ENCODE data around the gene HSD3B7.
"Not testable (repeated sequence)": the region's sequence is repeated elsewhere in the genome, so short reads cannot be mapped to it uniquely, and the experiment has no call there.

HSD3B7 gene

DNA sequence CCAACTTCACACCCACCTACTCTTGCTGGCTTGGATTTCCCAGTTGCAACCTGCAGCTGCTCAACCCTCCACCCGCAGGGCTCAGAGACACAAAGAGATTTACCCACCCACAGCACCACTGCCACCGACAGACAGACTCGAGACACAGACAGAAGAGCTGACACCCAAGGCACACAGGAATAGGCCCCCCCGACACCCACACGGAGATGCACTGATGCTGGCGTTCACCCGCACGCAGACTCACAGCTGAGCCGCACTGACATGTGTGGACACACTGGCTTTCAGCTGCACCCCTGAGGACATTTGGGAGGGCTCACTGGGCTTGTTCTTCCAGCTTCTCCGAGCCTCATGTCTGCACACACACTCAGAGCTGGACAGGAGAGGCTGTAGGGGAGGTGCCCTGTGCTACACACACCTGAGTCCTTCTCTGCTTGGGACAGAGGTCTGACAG is 17.3 kb downstream of the HSD3B7 start:
- no peak for FAIRE-seq

DNA sequence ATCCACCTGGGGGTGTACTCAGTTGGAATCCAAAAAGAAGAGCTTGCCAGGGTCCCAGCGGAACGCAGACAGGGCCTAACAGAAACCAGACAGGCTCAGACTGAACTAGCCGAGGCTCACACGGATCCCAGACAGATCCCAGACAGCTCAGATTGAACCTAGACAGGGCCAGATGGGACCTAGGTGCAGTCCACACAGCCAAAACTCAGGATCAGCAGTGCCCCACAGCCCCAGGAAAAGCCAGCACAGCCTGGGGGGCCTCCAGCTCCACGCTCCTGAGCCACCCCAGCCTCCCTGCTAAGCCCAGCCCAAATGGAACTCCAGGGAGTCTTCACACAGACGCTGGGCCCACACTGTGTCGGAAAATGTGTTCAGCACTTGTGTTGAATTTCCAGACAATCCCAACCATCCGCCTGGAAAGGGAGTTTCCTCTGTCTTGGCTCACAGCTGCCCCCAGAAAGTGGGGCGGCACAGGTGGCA is 17.9 kb downstream of the HSD3B7 start:
- no peak for FAIRE-seq

- FAIRE-seq: no peak
Observed at GRCh38 chr16:31003744-31004143, 18.7 kb downstream of the HSD3B7 start.

DNA sequence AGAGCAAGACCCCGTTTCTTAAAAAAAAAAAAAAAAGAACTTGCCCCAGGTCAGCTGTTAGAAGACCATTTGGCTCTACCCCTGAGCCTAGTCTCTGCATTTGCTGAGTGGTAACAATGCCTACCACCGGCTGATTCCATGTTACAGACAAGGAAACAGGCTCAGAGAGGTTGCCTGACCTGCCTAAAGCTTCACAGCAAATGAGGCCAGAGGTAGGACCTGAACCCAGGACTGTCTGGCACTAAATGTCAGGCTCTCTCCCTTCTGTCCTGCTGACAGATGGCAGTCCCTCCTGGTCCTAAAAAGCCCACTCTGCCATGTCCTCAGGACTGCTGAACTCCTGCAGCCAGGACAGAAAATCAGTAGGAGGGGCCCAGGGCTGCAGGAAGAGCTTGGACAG is 19.7 kb downstream of the HSD3B7 start:
- FAIRE-seq: no peak

DNA sequence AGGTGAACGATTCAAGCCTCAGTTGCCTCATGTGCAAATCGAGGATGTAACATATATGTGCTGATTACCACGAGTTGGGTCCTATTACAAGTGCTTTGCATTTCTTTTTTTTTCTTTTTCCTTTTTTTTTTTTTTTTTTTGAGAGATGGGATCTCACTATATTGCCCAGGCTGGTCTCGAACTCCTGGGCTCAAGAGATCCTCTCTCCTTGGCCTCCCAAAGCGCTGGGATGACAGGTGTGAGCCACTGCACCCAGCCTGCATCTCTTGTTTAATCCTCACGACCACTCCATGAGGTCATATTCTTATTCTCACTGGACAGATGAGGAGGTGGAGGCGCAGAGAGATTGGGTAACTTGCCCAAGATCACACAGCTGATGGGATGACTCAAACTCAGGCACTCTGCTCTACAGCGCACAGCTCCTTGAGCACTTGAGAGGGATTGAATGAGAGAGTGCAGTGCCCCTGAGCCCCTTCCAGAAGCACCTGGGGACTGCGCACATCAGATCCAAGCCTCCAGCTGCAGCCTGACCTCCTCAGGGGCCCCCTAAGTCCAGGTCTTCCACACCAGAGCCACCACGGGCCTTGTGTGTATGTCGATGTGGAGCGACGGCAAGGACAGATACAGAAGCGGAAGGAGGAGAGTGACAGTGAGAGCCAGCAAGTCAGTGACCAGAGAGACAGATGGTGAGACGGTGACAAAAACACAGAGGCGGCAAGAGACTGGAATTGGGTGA is 20.5 kb downstream of the HSD3B7 start:
- FAIRE-seq: no peak

- no peak for FAIRE-seq
Observed at GRCh38 chr16:31006086-31006385, 21.0 kb downstream of the HSD3B7 start.

GRCh38 chr16:31006589-31006988 is 21.6 kb downstream of the HSD3B7 start:
- FAIRE-seq: no peak

DNA sequence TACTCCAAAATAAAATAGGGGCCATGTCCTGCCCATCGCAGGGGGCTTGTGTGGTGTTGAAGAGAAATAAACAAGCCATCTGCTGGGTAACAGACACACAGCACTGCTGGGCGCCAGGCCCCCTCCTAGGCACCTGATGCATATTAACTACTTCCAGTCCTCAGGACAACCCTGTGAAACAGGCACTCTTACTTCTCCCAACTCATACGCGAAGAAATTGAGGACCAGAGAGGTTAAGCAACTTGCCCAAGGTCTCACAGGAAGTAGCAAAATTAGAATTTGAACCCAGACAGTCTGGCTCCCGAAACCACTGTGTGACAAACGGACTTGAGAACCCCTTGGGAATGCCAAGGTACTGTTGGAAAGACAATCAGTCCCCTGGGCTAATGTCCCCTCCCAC is 22.7 kb downstream of the HSD3B7 start:
- FAIRE-seq: no peak

- FAIRE-seq: no peak
Observed at GRCh38 chr16:31008149-31008548, 23.1 kb downstream of the HSD3B7 start.

GRCh38 chr16:31008551-31008950 is 23.5 kb downstream of the HSD3B7 start:
- no peak for FAIRE-seq

GRCh38 chr16:31009120-31009519 is 24.1 kb downstream of the HSD3B7 start:
- FAIRE-seq: no peak

GRCh38 chr16:31009894-31010584 is 25.0 kb downstream of the HSD3B7 start:
- FAIRE-seq: no peak

DNA sequence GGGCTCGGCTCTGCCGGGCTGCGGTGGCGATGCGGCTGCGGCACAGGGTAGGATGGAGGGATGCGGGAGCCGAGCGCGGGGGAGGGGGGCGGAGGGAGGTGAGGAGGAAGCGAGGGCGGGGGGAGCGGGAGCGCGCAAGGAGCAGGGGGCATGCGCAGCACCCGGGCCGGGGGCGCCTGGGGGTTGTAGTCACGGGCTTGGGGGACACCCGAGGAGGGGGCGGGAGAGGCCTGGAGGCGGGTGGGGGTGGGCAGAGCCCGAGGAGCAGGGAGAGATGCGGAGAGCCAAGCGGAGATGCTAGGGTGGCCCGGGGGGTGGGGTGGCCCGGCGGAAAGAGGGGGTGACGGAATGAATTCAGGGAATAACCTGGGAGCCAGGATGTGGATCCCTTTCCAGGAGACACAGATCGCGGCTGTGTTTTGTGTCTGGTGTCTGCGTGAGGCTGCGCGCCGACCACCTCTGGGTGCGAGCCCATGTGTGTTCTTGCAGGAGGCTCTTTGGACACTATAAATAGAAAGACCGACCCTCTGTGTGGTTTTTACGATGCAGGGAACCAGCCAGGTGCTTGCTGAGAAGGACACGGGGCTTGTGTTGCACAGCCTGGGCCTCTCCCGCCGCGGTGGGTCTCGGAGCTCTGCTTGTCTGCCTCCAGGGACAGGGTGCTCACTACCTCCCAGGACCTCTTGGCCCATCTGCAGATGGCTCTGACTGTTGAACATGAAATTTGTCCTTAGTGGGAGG is 25.7 kb downstream of the HSD3B7 start, which contains the start of gene STX1B:
Gene STX1B, minus strand, starts transcription at position 54 of the 741 bp plus-strand sequence. CDS start 242 bp downstream, outside the sequence.
- FAIRE-seq: no peak

- not testable (repeated sequence) for FAIRE-seq
Observed at GRCh38 chr16:31011815-31012214, 26.8 kb downstream of the HSD3B7 start.

DNA sequence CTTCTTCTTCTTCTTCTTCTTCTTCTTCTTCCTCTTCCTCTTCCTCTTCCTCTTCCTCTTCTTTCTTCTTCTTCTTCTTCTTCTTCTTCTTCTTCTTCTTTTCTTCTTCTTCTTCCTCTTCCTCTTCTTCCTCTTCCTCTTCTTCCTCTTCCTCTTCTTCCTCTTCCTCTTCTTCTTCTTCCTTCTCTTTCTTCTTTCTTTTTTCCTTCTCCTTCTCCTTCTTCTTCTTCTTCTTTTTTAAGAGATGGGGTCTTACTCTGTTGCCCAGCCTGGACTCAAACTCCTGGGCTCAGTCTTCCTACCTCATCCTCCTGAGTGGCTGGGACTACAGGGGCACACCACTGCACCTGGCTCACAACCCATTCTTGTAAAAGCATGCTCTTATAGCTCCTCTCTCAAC is 28.3 kb downstream of the HSD3B7 start:
- FAIRE-seq: not testable (repeated sequence)

DNA sequence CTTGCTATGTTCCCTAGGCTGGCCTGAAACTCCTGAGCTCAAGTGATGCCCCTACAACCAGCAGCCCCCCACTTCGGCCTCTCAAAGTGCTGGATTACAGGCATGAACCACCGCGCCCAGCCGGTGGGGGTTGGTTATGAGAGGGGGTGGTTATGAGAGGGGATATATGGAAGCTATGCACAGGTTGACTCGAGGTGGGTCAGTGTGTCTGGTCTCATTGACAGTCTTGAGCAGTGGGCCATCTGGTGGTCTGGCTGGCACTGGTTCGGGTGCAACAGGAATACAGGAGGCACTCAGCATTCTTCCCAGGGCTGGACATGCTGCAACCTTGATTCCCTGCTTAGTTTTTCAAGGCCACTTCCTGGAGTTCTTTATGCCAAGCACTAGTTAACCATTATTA is 31.0 kb downstream of the HSD3B7 start:
- no peak for FAIRE-seq

- not testable (repeated sequence) for FAIRE-seq
Observed at GRCh38 chr16:31017756-31018155, 32.7 kb downstream of the HSD3B7 start.

DNA sequence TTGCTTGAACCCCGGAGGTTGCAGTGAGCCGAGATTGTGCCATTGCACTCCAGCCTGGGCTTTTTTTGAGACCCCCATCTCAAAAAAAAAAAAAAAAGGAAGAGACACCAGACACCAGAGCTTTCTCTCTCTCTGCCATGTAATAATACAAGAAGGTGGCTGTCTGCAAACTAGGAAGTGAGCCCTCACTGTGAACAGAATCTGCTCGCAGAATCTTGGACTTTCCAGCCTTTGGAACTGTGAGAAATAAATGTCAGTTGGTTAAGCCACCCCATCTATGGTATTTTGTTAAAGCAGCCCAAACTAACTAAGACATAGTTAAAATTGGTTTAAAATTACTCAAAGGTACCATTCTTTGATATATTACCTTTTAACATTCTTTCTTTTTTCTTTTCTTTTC is 35.5 kb downstream of the HSD3B7 start:
- no peak for FAIRE-seq

DNA sequence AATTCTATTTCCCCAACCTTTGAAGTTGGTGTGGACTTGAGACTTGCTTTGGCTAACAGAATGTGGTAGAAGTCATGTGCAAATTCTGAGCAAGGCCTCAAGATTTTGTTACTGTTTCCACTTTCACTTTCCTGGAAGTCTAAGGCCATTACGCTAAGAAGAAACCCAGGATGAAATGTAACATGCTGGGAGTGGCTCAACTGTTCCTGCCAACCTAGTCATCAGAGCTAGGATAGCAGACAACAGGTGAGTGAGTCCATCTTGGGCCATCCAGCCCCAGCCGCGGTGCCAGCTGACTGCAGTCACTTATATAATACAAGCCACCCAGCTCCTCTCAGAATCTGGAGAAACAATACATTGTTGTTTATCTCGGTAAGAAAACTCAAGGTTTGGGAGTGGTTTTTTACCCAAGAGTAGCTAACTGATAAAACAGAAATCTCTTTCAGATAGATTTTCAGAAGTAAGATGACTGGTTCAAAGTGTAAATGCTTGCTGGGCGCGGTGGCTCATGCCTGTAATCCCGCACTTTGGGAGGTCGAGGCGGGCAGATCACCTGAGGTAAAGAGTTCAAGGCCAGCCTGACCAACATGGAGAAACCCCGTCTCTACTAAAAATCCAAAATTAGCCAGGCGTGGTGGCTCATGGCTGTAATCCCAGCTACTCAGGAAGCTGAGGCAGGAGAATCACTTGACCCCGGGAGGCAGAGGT is 37.7 kb downstream of the HSD3B7 start:
- no peak for FAIRE-seq

DNA sequence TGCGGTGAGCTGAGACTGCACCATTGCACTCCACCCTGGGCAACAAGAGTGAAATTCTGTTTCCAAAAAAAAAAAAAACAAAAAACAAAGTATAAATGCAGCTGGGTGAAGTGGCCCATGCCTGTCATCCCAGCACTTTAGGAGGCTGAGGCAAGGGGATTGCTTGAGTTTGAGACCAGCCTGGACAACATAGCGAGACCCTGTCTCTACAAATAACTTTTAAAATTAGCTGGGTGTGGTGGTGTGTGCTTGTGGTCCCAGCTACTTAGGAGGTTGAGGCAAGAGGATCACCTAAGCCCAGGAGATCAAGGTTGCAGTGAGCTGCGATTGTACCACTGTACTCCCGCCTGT is 38.2 kb downstream of the HSD3B7 start:
- no peak for FAIRE-seq

- no peak for FAIRE-seq
Observed at GRCh38 chr16:31023627-31024226, 38.7 kb downstream of the HSD3B7 start.

GRCh38 chr16:31025339-31025738 is 40.3 kb downstream of the HSD3B7 start:
- no peak for FAIRE-seq

DNA sequence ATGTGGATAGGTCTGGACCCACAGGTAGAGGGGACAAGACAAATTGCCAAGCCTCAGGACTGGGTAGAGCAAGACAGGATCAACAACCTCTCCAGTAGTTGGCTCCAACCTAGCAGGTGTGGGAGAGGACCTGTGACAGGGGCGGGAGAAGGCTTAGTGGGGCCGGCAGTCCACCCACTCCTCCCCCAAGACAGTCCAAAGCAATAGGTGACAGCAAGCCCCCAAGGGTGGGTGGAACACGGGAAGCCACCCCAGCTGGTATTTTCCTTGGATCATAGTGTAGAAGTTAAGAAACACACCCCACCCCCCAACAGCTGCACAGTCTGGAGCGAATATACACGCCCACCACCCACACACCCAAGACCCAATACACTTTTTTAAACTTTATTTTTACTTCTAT is 44.3 kb downstream of the HSD3B7 start:
- no peak for FAIRE-seq

Measured in islet of Langerhans (tissue), 1 donor.